ENCODE data around the gene ARHGAP24. TPM values are rescaled to one million over a fixed set of nuclear protein-coding genes. Genes with fewer than 3 reads are reported as not detected.

ARHGAP24 gene
- total RNA-seq, 1 donor, result 32.1 TPM

GRCh38 chr4:85860066-85860740 lies 385.3 kb downstream of the ARHGAP24 start:
- Histone ChIP-seq H3K9me3 (ENCODE audit: low read depth, low read length) (no peaks in the 10 kb centered on the region), H3K4me3 (ENCODE audit: low read length) (no peak overlapping the region), H3K27me3 (ENCODE audit: insufficient read depth, low read length) (no peaks in the 10 kb centered on the region), H3K4me1 (ENCODE audit: insufficient read depth, low read length) (no peaks in the 10 kb centered on the region)

- Histone ChIP-seq H3K4me1 (ENCODE audit: insufficient read depth, low read length) (no peaks in the 10 kb centered on the region), H3K9me3 (ENCODE audit: low read depth, low read length) (no peaks in the 10 kb centered on the region), H3K27me3 (ENCODE audit: insufficient read depth, low read length) (no peaks in the 10 kb centered on the region), H3K4me3 (ENCODE audit: low read length) (no peak overlapping the region)
Observed at GRCh38 chr4:85861064-85861765, 386.3 kb downstream of the ARHGAP24 start.

- no peaks in the 10 kb centered on the region for H3K27me3 ChIP-seq (ENCODE audit: insufficient read depth, low read length)
- H3K4me3 ChIP-seq (ENCODE audit: low read length), result no peak overlapping the region
- no peaks in the 10 kb centered on the region for H3K9me3 ChIP-seq (ENCODE audit: low read depth, low read length)
- no peaks in the 10 kb centered on the region for H3K4me1 ChIP-seq (ENCODE audit: insufficient read depth, low read length)
Observed at GRCh38 chr4:85862896-85863295, 387.9 kb downstream of the ARHGAP24 start.

GRCh38 chr4:85864259-85865205 lies 389.6 kb downstream of the ARHGAP24 start:
- no peaks in the 10 kb centered on the region for H3K9me3 ChIP-seq (ENCODE audit: low read depth, low read length)
- H3K4me3 ChIP-seq (ENCODE audit: low read length), result no peak overlapping the region
- H3K4me1 ChIP-seq (ENCODE audit: insufficient read depth, low read length), result no peaks in the 10 kb centered on the region
- no peaks in the 10 kb centered on the region for H3K27me3 ChIP-seq (ENCODE audit: insufficient read depth, low read length)

GRCh38 chr4:85865256-85865655 lies 390.3 kb downstream of the ARHGAP24 start:
- Histone ChIP-seq H3K27me3 (ENCODE audit: insufficient read depth, low read length) (no peaks in the 10 kb centered on the region), H3K4me1 (ENCODE audit: insufficient read depth, low read length) (no peaks in the 10 kb centered on the region), H3K4me3 (ENCODE audit: low read length) (no peak overlapping the region), H3K9me3 (ENCODE audit: low read depth, low read length) (no peaks in the 10 kb centered on the region)

GRCh38 chr4:85866508-85866907 lies 391.6 kb downstream of the ARHGAP24 start:
- no peak overlapping the region for H3K4me3 ChIP-seq (ENCODE audit: low read length)
- no peaks in the 10 kb centered on the region for H3K9me3 ChIP-seq (ENCODE audit: low read depth, low read length)
- H3K4me1 ChIP-seq (ENCODE audit: insufficient read depth, low read length), result no peaks in the 10 kb centered on the region

GRCh38 chr4:85867271-85867670 lies 392.3 kb downstream of the ARHGAP24 start:
- Histone ChIP-seq H3K4me3 (ENCODE audit: low read length) (no peak overlapping the region), H3K9me3 (ENCODE audit: low read depth, low read length) (no peaks in the 10 kb centered on the region), H3K27me3 (ENCODE audit: insufficient read depth, low read length) (no peaks in the 10 kb centered on the region), H3K4me1 (ENCODE audit: insufficient read depth, low read length) (no peaks in the 10 kb centered on the region)

More at GRCh38 chr4:85866508-85866907, 391.6 kb downstream of the ARHGAP24 start:
- no peaks in the 10 kb centered on the region for H3K27me3 ChIP-seq (ENCODE audit: insufficient read depth, low read length)

GRCh38 chr4:85869181-85869580 lies 394.2 kb downstream of the ARHGAP24 start:
- no peaks in the 10 kb centered on the region for H3K9me3 ChIP-seq (ENCODE audit: low read depth, low read length)
- no peaks in the 10 kb centered on the region for H3K4me1 ChIP-seq (ENCODE audit: insufficient read depth, low read length)
- H3K4me3 ChIP-seq (ENCODE audit: low read length), result no peak overlapping the region
- H3K27me3 ChIP-seq (ENCODE audit: insufficient read depth, low read length), result no peaks in the 10 kb centered on the region

- Histone ChIP-seq H3K4me3 (ENCODE audit: low read length) (no peak overlapping the region), H3K9me3 (ENCODE audit: low read depth, low read length) (no peaks in the 10 kb centered on the region), H3K4me1 (ENCODE audit: insufficient read depth, low read length) (no peaks in the 10 kb centered on the region), H3K27me3 (ENCODE audit: insufficient read depth, low read length) (no peaks in the 10 kb centered on the region)
Observed at GRCh38 chr4:85870298-85871083, 395.5 kb downstream of the ARHGAP24 start.

- Histone ChIP-seq H3K27me3 (ENCODE audit: insufficient read depth, low read length) (no peaks in the 10 kb centered on the region), H3K4me3 (ENCODE audit: low read length) (no peak overlapping the region), H3K4me1 (ENCODE audit: insufficient read depth, low read length) (no peaks in the 10 kb centered on the region), H3K9me3 (ENCODE audit: low read depth, low read length) (no peaks in the 10 kb centered on the region)
Observed at GRCh38 chr4:85873566-85873965, 398.6 kb downstream of the ARHGAP24 start.

GRCh38 chr4:85879518-85879917 lies 404.6 kb downstream of the ARHGAP24 start:
- Histone ChIP-seq H3K4me3 (ENCODE audit: low read length) (no peak overlapping the region), H3K4me1 (ENCODE audit: insufficient read depth, low read length) (no peaks in the 10 kb centered on the region), H3K9me3 (ENCODE audit: low read depth, low read length) (no peaks in the 10 kb centered on the region), H3K27me3 (ENCODE audit: insufficient read depth, low read length) (no peaks in the 10 kb centered on the region)

GRCh38 chr4:85883180-85883579 lies 408.2 kb downstream of the ARHGAP24 start:
- no peaks in the 10 kb centered on the region for H3K9me3 ChIP-seq (ENCODE audit: low read depth, low read length)
- no peaks in the 10 kb centered on the region for H3K27me3 ChIP-seq (ENCODE audit: insufficient read depth, low read length)

GRCh38 chr4:85884251-85884650 lies 409.3 kb downstream of the ARHGAP24 start:
- Histone ChIP-seq H3K4me3 (ENCODE audit: low read length) (no peak overlapping the region), H3K9me3 (ENCODE audit: low read depth, low read length) (no peaks in the 10 kb centered on the region), H3K27me3 (ENCODE audit: insufficient read depth, low read length) (no peaks in the 10 kb centered on the region), H3K4me1 (ENCODE audit: insufficient read depth, low read length) (no peaks in the 10 kb centered on the region)

More at GRCh38 chr4:85883180-85883579, 408.2 kb downstream of the ARHGAP24 start:
- Histone ChIP-seq H3K4me3 (ENCODE audit: low read length) (no peak overlapping the region), H3K4me1 (ENCODE audit: insufficient read depth, low read length) (no peaks in the 10 kb centered on the region)

GRCh38 chr4:85886665-85887064 lies 411.7 kb downstream of the ARHGAP24 start:
- Histone ChIP-seq H3K27me3 (ENCODE audit: insufficient read depth, low read length) (no peaks in the 10 kb centered on the region), H3K9me3 (ENCODE audit: low read depth, low read length) (no peaks in the 10 kb centered on the region), H3K4me1 (ENCODE audit: insufficient read depth, low read length) (no peaks in the 10 kb centered on the region), H3K4me3 (ENCODE audit: low read length) (no peak overlapping the region)

All from mononuclear cell (primary cell).